GM12878 (cell line): Measurements from ENCODE around the gene SLC22A7. TPM values are rescaled to one million over a fixed set of nuclear protein-coding genes. Genes with fewer than 3 reads are reported as not detected.

Experiments
- ATAC-seq: fragments of 200-7000 bp; cut with Tn5 transposase; 3 replicates; pipeline ENCODE4 v1.9.1; 2020; ENCODE audit warnings: mild to moderate bottlenecking, moderate library complexity
- BruUV-seq: library from RNA; stranded (reverse); fragments of 400-500 nt; replicated peaks from 2 replicates; lab custom pipeline; 2021; lab: Mats Ljungman, UMichigan
- CTCF ChIA-PET: fragments of 300-600 bp; sonication (Branson Sonifier 250); formaldehyde crosslinking; extraction: SDS; loops from one replicate; lab custom pipeline; 2021; ENCODE audit warnings: inconsistent platforms; lab: Yijun Ruan, JAX
- POLR2A ChIA-PET: fragments of 350-600 bp; formaldehyde crosslinking; extraction: SDS; loops from one replicate; lab custom pipeline; 2021; ENCODE audit warnings: inconsistent platforms; lab: Charles Lee
- RAD21 ChIA-PET: fragments of 300-600 bp; sonication (Branson Sonifier 250); formaldehyde crosslinking; loops from one replicate; lab custom pipeline; 2023; ENCODE audit warnings: antibody characterized with exemption; ENCODE audit not compliant: unreplicated experiment; lab: Charles Lee
- SMC1A ChIA-PET: fragments of 300-600 bp; sonication (Branson Sonifier 250); formaldehyde crosslinking; loops from one replicate; lab custom pipeline; 2023; ENCODE audit not compliant: unreplicated experiment, uncharacterized antibody; lab: Charles Lee
- DNase-seq: peaks from one replicate; pipeline ENCODE4 v3.0.0-alpha.2; 2011; ENCODE audit warnings: low read depth, low spot score
- FAIRE-seq: peaks from 3 replicates; lab custom pipeline; 2011; peaks lifted over from hg19 to GRCh38; lab: Jason Lieb, UNC
- H2AFZ ChIP-seq: 2 replicates; pipeline ENCODE4 v1.6.0; 2011; ENCODE audit warnings: low read depth, low read length, control low read depth; ENCODE audit not compliant: control insufficient read depth
- H3K27ac ChIP-seq: 2 replicates; pipeline ENCODE4 v1.5.1; 2011; ENCODE audit warnings: control low read depth; ENCODE audit not compliant: control insufficient read depth, insufficient read depth
- H3K27me3 ChIP-seq, 2 experiments: replicated peaks in 1 of 2; 2 replicates each; pipeline versions ENCODE4 v1.6.0 to v1.6.1; 2011; ENCODE audit warnings: low read length in 1 of 2; ENCODE audit not compliant: control insufficient read depth in 2 of 2, insufficient read depth in 2 of 2
- H3K36me3 ChIP-seq, 2 experiments: 2 replicates each; pipeline ENCODE4 v1.5.1; 2011; ENCODE audit warnings: low read length in 1 of 2; ENCODE audit not compliant: control insufficient read depth in 2 of 2, insufficient read depth in 2 of 2
- H3K4me1 ChIP-seq: 2 replicates; pipeline ENCODE4 v1.6.1; 2011; ENCODE audit warnings: mild to moderate bottlenecking, low read length, moderate library complexity, mixed read lengths; ENCODE audit not compliant: control insufficient read depth, insufficient read depth
- H3K4me2 ChIP-seq: 2 replicates; pipeline ENCODE4 v1.6.0; 2011; ENCODE audit warnings: control low read depth; ENCODE audit not compliant: control insufficient read depth, insufficient read depth
- H3K4me3 ChIP-seq: fragments of 200-600 bp; sonication (generic); 2 replicates; pipeline ENCODE4 v1.5.1; 2016
- H3K79me2 ChIP-seq: 2 replicates; pipeline ENCODE4 v1.6.0; 2011; ENCODE audit warnings: low read length; ENCODE audit not compliant: control insufficient read depth, insufficient read depth
- H3K9ac ChIP-seq: 2 replicates; pipeline ENCODE4 v1.8.0; 2011; ENCODE audit warnings: low read length, control low read depth, mixed read lengths; ENCODE audit not compliant: control insufficient read depth, insufficient read depth
- H3K9me3 ChIP-seq: replicated peaks from 3 replicates; pipeline ENCODE4 v1.5.1; 2011; ENCODE audit warnings: mild to moderate bottlenecking, low read length; ENCODE audit not compliant: control insufficient read depth, insufficient read depth
- H4K20me1 ChIP-seq: 2 replicates; pipeline ENCODE4 v1.6.0; 2011; ENCODE audit not compliant: control insufficient read depth, insufficient read depth
- CBFB ChIP-seq: IDR thresholded peaks from 2 replicates; pipeline ENCODE4 v1.6.1; 2016; ENCODE audit warnings: antibody characterized with exemption, low read depth
- CBX3 ChIP-seq: fragments of 200-600 bp; sonication (generic); IDR thresholded peaks from 2 replicates; pipeline ENCODE4 v1.6.1; 2016; ENCODE audit warnings: low read depth, borderline replicate concordance
- E4F1 ChIP-seq: fragments of 450-650 bp; IDR thresholded peaks from 2 replicates; pipeline ENCODE4 v1.6.1; 2018; ENCODE audit warnings: borderline replicate concordance, mild to moderate bottlenecking; ENCODE audit not compliant: partially characterized antibody
- ETV6 ChIP-seq, 2 experiments: fragments of 450-650 bp in 1 of 2; IDR thresholded peaks in 1 of 2; conservative IDR thresholded peaks in 1 of 2; 2 replicates each; pipeline ENCODE4 v1.6.1; 2014; ENCODE audit warnings: antibody characterized with exemption in 1 of 2, borderline replicate concordance in 1 of 2, low read depth in 1 of 2, mild to moderate bottlenecking in 1 of 2, moderate library complexity in 1 of 2
- GATAD2B ChIP-seq: fragments of 450-650 bp; conservative IDR thresholded peaks from 2 replicates; pipeline ENCODE4 v1.6.1; 2017; ENCODE audit warnings: low read depth, mild to moderate bottlenecking, moderate library complexity
- HDGF ChIP-seq: fragments of 450-650 bp; IDR thresholded peaks from 2 replicates; pipeline ENCODE4 v1.6.1; 2016; ENCODE audit warnings: antibody characterized with exemption
- IRF3 ChIP-seq: fragments of 450-650 bp; IDR thresholded peaks from 2 replicates; pipeline ENCODE4 v1.6.1; 2014; ENCODE audit warnings: mild to moderate bottlenecking
- MEF2B ChIP-seq: fragments of 450-650 bp; IDR thresholded peaks from 2 replicates; pipeline ENCODE4 v1.6.1; 2018; ENCODE audit warnings: mild to moderate bottlenecking, moderate library complexity; ENCODE audit not compliant: partially characterized antibody, poor library complexity, severe bottlenecking
- MTA3 ChIP-seq: IDR thresholded peaks from 2 replicates; pipeline ENCODE4 v1.6.1; 2012; ENCODE audit warnings: low read length, inconsistent platforms, borderline replicate concordance
- SMC3 ChIP-seq: IDR thresholded peaks from 2 replicates; pipeline ENCODE4 v1.6.1; 2011; ENCODE audit warnings: low read length, improper control_type of control experiment, borderline replicate concordance
- TAF1 ChIP-seq: IDR thresholded peaks from 2 replicates; pipeline ENCODE4 v1.6.1; 2011; ENCODE audit warnings: mild to moderate bottlenecking, low read depth, low read length, borderline replicate concordance
- USF2 ChIP-seq: IDR thresholded peaks from 2 replicates; pipeline ENCODE4 v1.6.1; 2011; ENCODE audit warnings: low read depth, low read length, improper control_type of control experiment, borderline replicate concordance
- WGBS: methylation state at CpG from one replicate; pipeline ENCODE4 v1.1.6; 2016; ENCODE audit warnings: low lambda C conversion rate; ENCODE audit not compliant: insufficient replicate concordance, insufficient coverage; ENCODE audit errors: missing lambda C conversion rate; 5-methylcytosine and 5-hydroxymethylcytosine counted together
- in situ Hi-C: fragments of 300-500 bp; cut with MboI; formaldehyde crosslinking; loops from 9 replicates; pipeline ENCODE4 v1.14.3; 2018; ENCODE audit warnings: mixed read lengths
- intact Hi-C: fragments of 100-400 bp; cut with micrococcal nuclease; formaldehyde crosslinking; loops from one replicate; pipeline ENCODE4 v1.14.2; 2022; ENCODE audit not compliant: unreplicated experiment
- polyA plus RNA-seq, 11 experiments: library from polyadenylated mRNA; depleted of rRNA in 4 of 11; unstranded in 6 of 11; stranded (reverse) in 5 of 11; fragments of >200 nt; fragmentation: Nextera tagmentation in 4 of 11; fragmentation: Illumina TruSeq in 1 of 11; extraction: Ambion mirVana in 4 of 11; extraction: Trizol in 1 of 11; gene quantifications; 1 replicate in 1 of 11; 2 replicates in 10 of 11; pipeline versions ENCODE4 v1.2.1 to v1.2.3, GENCODE V29; 2011 to 2016; ENCODE audit warnings: inconsistent platforms in 2 of 11, missing spikeins in 2 of 11, low read depth in 1 of 11
- total RNA-seq, 4 experiments: library from RNA; depleted of rRNA in 3 of 4; stranded (reverse); fragments of >200 nt in 3 of 4; fragmentation: Illumina TruSeq in 1 of 4; extraction: Trizol in 1 of 4; gene quantifications; 2 replicates each; pipeline versions ENCODE4 v1.2.1 to v1.2.3, GENCODE V29; 2013 to 2021

SLC22A7 gene
- total and polyA plus RNA-seq, 10 of the 15 experiments (the other 5 are each of a cell fraction or from before 2014, with no cell fraction given), result 0.08 to 0.31 TPM; not detected in 8

- 82% methylated on average over 11 of the region's 11 CpGs for WGBS
- peak overlapping the region; percentile 72 for H3K4me3 ChIP-seq
Observed at GRCh38 chr6:43276577-43277305, 21.3 kb upstream of the SLC22A7 start.

GRCh38 chr6:43277306-43277642, 20.8 kb upstream of the SLC22A7 start:
- Histone ChIP-seq H3K9ac (no peak overlapping the region), H3K79me2 (no peaks in the 10 kb centered on the region), H3K4me3 (no peak overlapping the region), H3K4me1 (peaks cover 9% of the 10 kb centered on the region; the same call in 1 of the 2 replicates), H3K9me3 (no peaks in the 10 kb centered on the region), H2AFZ (no peak overlapping the region), H3K27me3 (no peaks in the 10 kb centered on the region; a peak in 1 of 4 replicates), H3K27ac (no peak overlapping the region), H3K4me2 (no peak overlapping the region), H4K20me1 (no peaks in the 10 kb centered on the region), H3K36me3 (no peaks in the 10 kb centered on the region)
- in situ Hi-C loops (no loop called here), intact Hi-C loops (no loop called here)
- 56% methylated on average over 5 of the region's 6 CpGs for WGBS
- DNase-seq, result no peak
- ChIA-PET POLR2A (no interaction called here), SMC1A (interaction anchor here (1.1 kb wide), 1 partner anchor 9 kb away, joined by 3 read pairs; no protein-coding TSS in a partner anchor), RAD21 (no interaction called here), CTCF (interaction anchor here (1.5 kb wide), 1 partner anchor 229 kb away, joined by 5 read pairs; no protein-coding TSS in a partner anchor)
- no TSS peak for BruUV-seq
- no peak for ATAC-seq
- FAIRE-seq, result no peak
- no peak for TF ChIP-seq E4F1
- TF ChIP-seq SMC3, result no peak
- no peak for TF ChIP-seq TAF1
- no peak for TF ChIP-seq IRF3
- no peak for TF ChIP-seq USF2
- TF ChIP-seq MTA3, result no peak
- no peak for TF ChIP-seq MEF2B
- TF ChIP-seq CBFB, result no peak
- TF ChIP-seq ETV6 (conservative IDR thresholded peaks at IDR 0.05 in 1 of 2, IDR thresholded peaks at IDR 0.05 in 1 of 2; ENCODE audit: borderline replicate concordance in 1 of 2, low read depth in 1 of 2), result no peak
- no peak for TF ChIP-seq HDGF

More at GRCh38 chr6:43276577-43277305, 21.3 kb upstream of the SLC22A7 start:
- peaks cover 9% of the 10 kb centered on the region; the same call in 1 of the 2 replicates for H3K4me1 ChIP-seq
- FAIRE-seq (no peak), DNase-seq (no peak), ATAC-seq (no peak)
- TF ChIP-seq CBX3, result no peak
- TF ChIP-seq GATAD2B, result 0 out of 2 replicates have a peak, but pooled peaks have one; percentile 7
- ChIA-PET POLR2A (no interaction called here), CTCF (interaction anchor here (1.5 kb wide), 1 partner anchor 229 kb away, joined by 5 read pairs; no protein-coding TSS in a partner anchor), SMC1A (interaction anchor here (1.1 kb wide), 1 partner anchor 8 kb away, joined by 3 read pairs; no protein-coding TSS in a partner anchor), RAD21 (interaction anchor here (1.0 kb wide), 1 partner anchor 12 kb away, joined by 3 read pairs; no protein-coding TSS in a partner anchor)
- no peaks in the 10 kb centered on the region; a peak in 1 of 4 replicates for H3K27me3 ChIP-seq
- no peak overlapping the region for H2AFZ ChIP-seq
- H4K20me1 ChIP-seq, result no peaks in the 10 kb centered on the region
- H3K9me3 ChIP-seq, result no peaks in the 10 kb centered on the region
- H3K36me3 ChIP-seq, result no peaks in the 10 kb centered on the region
- no TSS peak for BruUV-seq
- in situ Hi-C loops (no loop called here), intact Hi-C loops (no loop called here)
- no peak overlapping the region for H3K27ac ChIP-seq
- H3K9ac ChIP-seq, result no peak overlapping the region
- no peaks in the 10 kb centered on the region for H3K79me2 ChIP-seq
- H3K4me2 ChIP-seq, result peak overlapping the region; percentile 83
